ENCODE measurements around the gene KLRC2.
"Not testable (repeated sequence)": the region's sequence is repeated elsewhere in the genome, so short reads cannot be mapped to it uniquely, and the experiment has no call there.

Gene KLRC2

DNA sequence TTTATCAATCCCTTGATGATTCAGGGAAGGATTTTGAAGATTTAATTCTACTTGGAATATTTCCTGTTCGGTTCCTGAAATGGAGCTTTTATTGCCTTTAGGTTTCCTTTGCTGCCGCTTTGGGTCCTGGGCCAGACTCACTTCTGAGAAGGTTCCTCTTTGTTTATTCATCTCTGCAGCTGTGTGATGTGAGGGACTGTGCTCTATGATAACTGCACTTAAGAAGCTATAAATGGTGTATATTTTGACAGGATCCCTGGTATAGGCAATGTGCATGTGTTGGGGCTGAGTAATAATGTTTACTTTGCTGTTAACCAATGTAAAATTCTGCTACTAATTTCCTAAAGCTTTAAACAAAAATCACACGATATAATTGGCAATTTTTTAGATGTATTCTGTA is at the start of gene KLRC2:
TSS of gene KLRC2 (minus strand) at position 195 of the 400 bp plus-strand sequence. CDS start at position 171, 24 bp downstream.
- peak; percentile 50 for DNase-seq (ENCODE audit: low read depth, low spot score)

- DNase-seq (ENCODE audit: low read depth, low spot score), result not testable (repeated sequence)
Measured at GRCh38 chr12:10481901-10482300, 46.1 kb upstream of the KLRC2 start.

- DNase-seq (ENCODE audit: low read depth, low spot score), result not testable (repeated sequence)
Measured at GRCh38 chr12:10472808-10473207, 37.0 kb upstream of the KLRC2 start.

GRCh38 chr12:10469701-10470100 is 33.9 kb upstream of the KLRC2 start:
- no peak for DNase-seq (ENCODE audit: low read depth, low spot score)

DNA sequence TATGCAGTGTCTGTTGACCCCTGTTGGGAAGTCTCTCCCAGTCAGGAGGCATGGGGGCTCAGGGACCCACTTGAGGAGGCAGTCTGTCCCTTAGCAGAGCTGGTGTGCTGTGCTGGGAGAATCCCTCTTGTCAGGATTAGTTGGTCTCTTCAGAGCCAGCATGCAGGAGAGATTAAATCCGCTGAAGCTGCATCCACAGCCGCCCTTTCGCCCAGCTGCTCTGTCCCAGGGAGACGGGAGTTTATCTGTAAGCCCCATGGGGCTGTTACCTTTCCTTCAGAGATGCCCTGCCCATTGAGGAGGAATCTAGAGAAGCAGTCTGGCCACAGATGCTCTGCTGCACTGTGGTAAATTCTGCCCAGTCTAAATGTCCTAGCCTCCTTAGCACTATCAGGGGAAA is 30.5 kb upstream of the KLRC2 start:
- DNase-seq (ENCODE audit: low read depth, low spot score), result no peak

DNA sequence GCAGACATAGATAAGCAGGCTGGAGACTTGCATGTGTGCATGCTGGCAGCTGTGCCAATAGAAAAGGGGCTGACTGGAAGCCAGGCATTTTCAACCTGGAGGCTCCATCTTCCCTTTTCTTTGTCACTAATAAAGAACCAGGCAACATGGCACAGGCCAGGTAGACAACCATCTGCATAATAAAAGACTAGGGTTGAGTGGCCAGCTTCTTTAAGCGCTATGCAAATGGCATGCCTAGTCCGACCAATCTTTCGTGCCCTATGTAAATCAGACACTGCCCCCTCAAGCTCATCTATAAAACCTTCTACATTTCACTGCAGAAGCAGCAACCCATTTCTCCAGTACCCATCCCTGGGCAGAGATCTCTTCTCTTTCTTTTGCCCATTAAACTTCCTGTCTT is 21.9 kb upstream of the KLRC2 start:
- DNase-seq (ENCODE audit: low read depth, low spot score), result no peak

DNA sequence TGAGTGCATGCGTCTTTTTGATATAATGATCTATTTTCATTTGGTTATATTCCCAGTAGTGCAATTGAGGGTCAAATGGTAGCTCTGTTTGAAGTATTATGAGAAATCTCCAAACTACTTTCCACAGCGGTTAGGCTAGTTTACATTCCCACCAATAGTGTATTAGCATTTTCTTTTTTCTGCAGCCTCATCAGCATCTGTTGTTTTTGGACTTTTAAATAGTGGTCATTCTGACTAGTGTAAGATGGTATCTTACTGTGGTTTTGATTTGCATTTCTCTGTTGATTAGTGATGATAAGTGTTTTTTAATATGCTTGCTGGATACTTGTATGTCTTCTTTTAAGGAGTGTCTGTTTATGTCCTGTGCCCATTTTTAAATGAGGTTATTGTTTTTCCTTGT is 21.0 kb upstream of the KLRC2 start:
- no peak for DNase-seq (ENCODE audit: low read depth, low spot score)

DNA sequence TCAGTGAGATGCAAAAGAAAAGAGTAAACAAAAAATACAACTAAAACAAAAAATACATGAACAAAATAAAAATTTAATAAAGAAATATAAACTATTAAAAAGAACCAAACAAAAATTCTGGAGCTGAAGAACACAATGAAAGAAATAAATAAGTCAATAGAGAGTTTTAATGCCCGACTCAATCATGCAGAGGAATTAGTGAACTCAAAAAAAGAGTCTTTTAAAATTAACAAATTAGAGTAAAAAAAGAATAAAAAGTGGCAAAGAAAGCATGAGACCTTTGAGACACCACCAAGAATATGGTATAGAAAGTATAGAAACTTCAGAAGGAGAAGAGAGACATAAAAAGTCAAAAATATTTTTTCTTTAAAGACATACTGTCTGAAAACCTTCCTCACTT is 20.0 kb upstream of the KLRC2 start:
- no peak for DNase-seq (ENCODE audit: low read depth, low spot score)

DNA sequence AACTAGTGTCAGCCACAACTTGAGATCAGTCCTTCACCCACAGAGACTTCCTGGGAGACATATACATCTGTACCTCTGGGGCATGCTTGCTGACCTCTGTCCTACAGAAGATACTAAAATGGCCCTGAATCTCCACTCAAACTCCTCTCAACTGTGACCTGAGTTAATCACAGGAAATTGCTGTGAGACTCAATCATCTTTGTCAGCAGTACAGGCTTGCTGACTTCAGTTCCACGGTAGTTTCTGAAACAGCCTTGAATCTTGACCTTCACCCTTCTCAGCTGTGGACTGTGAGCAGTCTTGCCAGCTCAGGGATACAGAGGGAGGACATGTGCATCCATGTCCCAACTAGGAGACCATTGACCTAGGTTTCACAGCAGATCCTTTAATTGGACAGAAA is 18.7 kb upstream of the KLRC2 start:
- DNase-seq (ENCODE audit: low read depth, low spot score), result no peak

DNA sequence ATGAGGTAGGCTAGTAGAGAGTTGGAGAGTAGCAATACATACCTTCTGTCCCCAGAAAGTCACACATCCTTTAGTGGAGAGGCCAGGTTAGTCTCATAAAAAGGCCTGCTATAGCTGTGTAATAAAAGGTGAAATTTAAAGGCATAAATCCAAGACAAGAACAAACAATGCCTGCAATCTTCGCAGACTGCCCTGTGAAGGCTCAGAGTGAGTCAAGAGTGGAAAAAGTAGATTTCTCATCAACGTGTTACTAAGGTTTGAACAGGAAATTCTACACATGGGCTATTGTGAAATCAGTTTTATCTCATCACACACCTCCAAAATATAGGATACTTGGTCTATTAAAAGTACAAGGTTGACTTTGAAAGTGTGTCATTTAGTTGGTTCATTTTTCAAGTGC is 17.3 kb upstream of the KLRC2 start, which contains the start of gene KLRC1:
TSS of gene KLRC1 (minus strand) at position 222 of the 400 bp plus-strand sequence. CDS start 2,221 bp downstream, outside the sequence.
- no peak for DNase-seq (ENCODE audit: low read depth, low spot score)

- no peak for DNase-seq (ENCODE audit: low read depth, low spot score)
Measured at GRCh38 chr12:10448236-10448635, 12.4 kb upstream of the KLRC2 start.

DNA sequence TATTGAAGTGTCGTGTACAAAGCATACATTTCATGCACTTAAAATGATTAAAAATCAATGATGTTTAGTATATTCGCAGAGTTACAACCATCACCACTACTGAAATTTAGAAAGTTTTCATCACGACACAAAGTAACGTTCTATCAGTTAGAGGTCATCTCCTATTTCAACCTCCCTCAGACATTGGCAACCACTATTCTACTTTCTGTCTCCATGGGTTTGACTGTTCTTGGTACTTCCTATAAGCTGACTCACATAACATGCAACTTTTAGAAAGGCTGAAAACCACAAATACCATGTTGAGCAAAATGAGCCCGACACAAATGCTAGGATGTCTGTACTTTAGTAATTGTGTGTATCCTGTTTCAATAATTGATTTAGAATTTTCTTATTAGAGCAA is 10.2 kb upstream of the KLRC2 start:
- DNase-seq (ENCODE audit: low read depth, low spot score), result not testable (repeated sequence)

- DNase-seq (ENCODE audit: low read depth, low spot score), result not testable (repeated sequence)
Measured at GRCh38 chr12:10441144-10441543, 5.3 kb upstream of the KLRC2 start.

DNA sequence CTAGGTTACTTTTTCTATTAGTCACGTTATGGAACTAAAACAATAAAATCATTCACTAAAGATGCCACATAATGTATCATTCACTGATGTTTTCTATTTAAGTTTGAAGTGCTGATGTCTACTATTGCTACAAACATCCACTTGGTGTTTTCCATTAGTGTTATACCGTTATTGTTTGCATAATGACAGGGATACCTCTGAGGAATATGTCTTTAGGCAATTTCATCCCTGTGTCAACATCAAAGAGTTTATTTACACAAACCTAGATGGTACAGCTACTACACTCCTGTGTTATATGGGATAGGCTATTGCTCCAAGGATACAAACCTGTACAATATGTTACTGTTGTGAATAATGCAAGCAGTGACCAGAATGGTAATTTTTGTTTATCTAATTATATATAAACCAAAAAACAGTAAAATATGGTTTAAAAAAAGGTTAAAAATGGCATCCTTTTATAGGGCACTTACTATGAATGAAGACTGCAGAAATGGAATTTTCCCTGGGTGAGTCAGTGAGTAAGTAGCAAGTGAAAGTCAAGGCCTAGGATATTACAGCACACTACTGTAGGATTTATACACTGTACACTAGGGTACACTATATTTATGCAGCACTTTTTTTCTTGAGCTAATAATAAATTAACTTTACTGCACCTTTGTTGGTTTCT is 3.9 kb upstream of the KLRC2 start:
- DNase-seq (ENCODE audit: low read depth, low spot score), result not testable (repeated sequence)

DNA sequence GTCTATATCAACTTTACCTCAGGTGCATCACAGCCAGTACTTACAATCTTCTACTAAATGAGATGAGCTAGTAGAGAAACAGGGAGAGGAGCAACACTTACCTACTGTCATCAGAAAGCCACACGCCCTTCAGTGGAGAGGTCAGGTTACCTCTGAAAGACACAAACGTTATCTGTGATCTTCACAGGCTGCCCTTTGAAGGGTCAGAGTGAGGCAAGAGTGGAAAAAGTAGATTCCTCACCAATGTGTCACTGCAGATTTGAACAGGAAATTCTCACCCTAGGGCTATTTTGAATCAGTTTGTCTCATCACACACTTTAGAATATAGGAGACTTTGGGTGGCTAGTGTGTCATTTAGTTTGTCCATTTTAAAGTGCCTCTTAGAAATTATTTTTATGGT is 1.8 kb upstream of the KLRC2 start:
- not testable (repeated sequence) for DNase-seq (ENCODE audit: low read depth, low spot score)

- DNase-seq (ENCODE audit: low read depth, low spot score), result not testable (repeated sequence)
Measured at GRCh38 chr12:10430623-10431022, 5.2 kb downstream of the KLRC2 start.

GRCh38 chr12:10425938-10426337 is 9.9 kb downstream of the KLRC2 start:
- not testable (repeated sequence) for DNase-seq (ENCODE audit: low read depth, low spot score)

DNA sequence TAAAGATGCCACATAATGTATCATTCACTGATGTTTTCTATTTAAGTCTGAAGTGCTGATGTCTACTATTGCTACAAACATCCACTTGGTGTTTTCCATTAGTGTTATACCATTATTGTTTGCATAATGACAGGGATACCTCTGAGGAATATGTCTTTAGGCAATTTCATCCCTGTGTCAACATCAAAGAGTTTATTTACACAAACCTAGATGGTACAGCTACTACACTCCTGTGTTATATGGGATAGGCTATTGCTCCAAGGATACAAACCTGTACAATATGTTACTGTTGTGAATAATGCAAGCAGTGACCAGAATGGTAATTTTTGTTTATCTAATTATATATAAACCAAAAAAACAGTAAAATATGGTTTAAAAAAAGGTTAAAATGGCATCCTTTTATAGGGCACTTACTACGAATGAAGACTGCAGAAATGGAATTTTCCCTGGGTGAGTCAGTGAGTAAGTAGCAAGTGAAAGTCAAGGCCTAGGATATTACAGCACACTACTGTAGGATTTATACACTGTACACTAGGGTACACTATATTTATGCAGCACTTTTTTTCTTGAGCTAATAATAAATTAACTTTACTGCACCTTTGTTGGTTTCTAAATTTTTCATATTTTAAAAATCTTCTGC is 11.4 kb downstream of the KLRC2 start:
- not testable (repeated sequence) for DNase-seq (ENCODE audit: low read depth, low spot score)

DNA sequence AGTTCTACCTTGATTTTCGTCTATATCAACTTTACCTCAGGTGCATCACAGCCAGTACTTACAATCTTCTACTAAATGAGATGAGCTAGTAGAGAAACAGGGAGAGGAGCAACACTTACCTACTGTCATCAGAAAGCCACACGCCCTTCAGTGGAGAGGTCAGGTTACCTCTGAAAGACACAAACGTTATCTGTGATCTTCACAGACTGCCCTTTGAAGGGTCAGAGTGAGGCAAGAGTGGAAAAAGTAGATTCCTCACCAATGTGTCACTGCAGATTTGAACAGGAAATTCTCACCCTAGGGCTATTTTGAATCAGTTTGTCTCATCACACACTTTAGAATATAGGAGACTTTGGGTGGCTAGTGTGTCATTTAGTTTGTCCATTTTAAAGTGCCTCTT is 13.7 kb downstream of the KLRC2 start:
- not testable (repeated sequence) for DNase-seq (ENCODE audit: low read depth, low spot score)

DNA sequence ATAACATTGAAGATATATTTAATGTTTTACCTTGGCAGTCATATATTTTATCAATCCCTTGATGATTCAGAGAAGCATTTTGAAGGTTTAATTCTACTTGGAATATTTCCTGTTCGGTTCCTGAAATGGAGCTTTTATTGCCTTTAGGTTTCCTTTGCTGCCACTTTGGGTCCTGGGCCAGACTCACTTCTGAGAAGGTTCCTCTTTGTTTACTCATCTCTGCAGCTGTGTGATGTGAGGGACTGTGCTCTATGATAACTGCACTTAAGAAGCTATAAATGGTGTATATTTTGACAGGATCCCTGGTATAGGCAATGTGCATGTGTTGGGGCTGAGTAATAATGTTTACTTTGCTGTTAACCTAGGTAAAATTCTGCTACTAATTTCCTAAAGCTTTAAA is 15.5 kb downstream of the KLRC2 start, which contains the start of gene KLRC3:
TSS of gene KLRC3 (minus strand) at position 262 of the 400 bp plus-strand sequence. CDS start at position 217, 45 bp downstream.
- DNase-seq (ENCODE audit: low read depth, low spot score), result not testable (repeated sequence)

DNA sequence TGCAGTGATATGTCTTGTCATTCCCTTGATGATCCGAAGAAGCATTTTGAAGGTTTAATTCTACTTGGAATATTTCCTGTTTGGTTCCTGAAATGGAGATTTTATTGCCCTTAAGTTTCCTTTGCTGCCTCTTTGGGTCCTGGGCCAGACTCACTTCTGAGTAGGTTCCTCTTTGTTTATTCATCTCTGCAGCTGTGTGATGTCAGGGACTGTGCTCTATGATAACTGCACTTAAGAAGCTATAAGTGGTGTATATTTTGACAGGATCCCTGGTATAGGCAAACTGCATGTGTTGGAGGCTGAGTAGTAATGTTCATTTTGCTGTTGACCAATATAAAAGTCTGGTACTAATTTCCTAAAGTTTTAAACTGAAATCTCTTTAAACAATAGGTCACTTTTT is 26.4 kb downstream of the KLRC2 start, which contains the start of gene KLRC4:
TSS of gene KLRC4 (minus strand) at position 366 of the 400 bp plus-strand sequence. CDS start at position 184, 182 bp downstream.
- DNase-seq (ENCODE audit: low read depth, low spot score), result peak; percentile 77

DNA sequence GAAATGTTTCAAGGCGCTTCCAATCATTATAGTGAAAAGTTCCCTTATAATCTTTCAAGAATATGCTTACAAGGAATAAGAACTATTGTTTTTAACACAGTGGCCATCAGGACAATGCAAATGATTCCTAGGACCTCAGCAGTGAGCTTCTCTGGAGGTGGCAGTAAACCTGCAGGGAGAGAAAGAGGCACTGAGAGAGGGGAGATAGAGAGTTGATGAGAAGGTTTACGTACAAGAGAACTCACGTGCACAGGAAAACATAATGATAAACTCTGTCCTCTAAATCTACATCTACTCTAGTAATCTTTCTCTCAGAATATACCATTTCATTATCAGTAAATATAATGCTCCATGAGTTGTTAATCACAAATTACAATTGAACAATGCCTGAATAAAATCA is 27.0 kb downstream of the KLRC2 start:
- no peak for DNase-seq (ENCODE audit: low read depth, low spot score)

GRCh38 chr12:10406725-10407124 is 29.1 kb downstream of the KLRC2 start:
- no peak for DNase-seq (ENCODE audit: low read depth, low spot score)
